HepG2 (cell line): Measurements from ENCODE around the gene ZNF764. TPM values are rescaled to one million over a fixed set of nuclear protein-coding genes. Genes with fewer than 3 reads are reported as not detected.

Experiments used
- CHCHD3 ChIP-seq: sonication (generic); formaldehyde crosslinking; IDR thresholded peaks from 2 replicates; pipeline ENCODE4 v1.8.0; 2022; ENCODE audit warnings: mild to moderate bottlenecking, missing genetic modification reagents, moderate library complexity
- EED ChIP-seq: sonication (generic); formaldehyde crosslinking; IDR thresholded peaks from 2 replicates; pipeline ENCODE4 v1.5.0; 2020; ENCODE audit warnings: mild to moderate bottlenecking, missing genetic modification reagents
- JUND ChIP-seq: sonication (generic); formaldehyde crosslinking; IDR thresholded peaks from 2 replicates; pipeline ENCODE4 v1.8.0; 2022; ENCODE audit warnings: mild to moderate bottlenecking, missing genetic modification reagents
- MAFF ChIP-seq: IDR thresholded peaks from 2 replicates; pipeline ENCODE4 v1.6.1; 2011; ENCODE audit warnings: low read depth, low read length, improper control_type of control experiment
- MZF1 ChIP-seq: sonication (generic); formaldehyde crosslinking; IDR thresholded peaks from 2 replicates; pipeline ENCODE4 v1.8.1; 2023; ENCODE audit warnings: mild to moderate bottlenecking, missing genetic modification reagents, borderline replicate concordance
- NFKBIZ ChIP-seq: IDR thresholded peaks from 2 replicates; pipeline ENCODE4 v1.6.1; 2018; ENCODE audit warnings: missing genetic modification reagents, missing compliant biosample characterization
- NRL ChIP-seq: sonication (generic); formaldehyde crosslinking; IDR thresholded peaks from 2 replicates; pipeline ENCODE4 v1.5.0; 2020; ENCODE audit warnings: missing genetic modification reagents, mild to moderate bottlenecking, moderate library complexity, borderline replicate concordance
- SRSF4 ChIP-seq: fragments of 200-400 bp; formaldehyde crosslinking; IDR thresholded peaks from one replicate; pipeline ENCODE4 v1.6.1; 2018; ENCODE audit warnings: mild to moderate bottlenecking, low read depth, low read length, moderate library complexity; ENCODE audit not compliant: poor library complexity, severe bottlenecking
- SRY ChIP-seq: sonication (generic); formaldehyde crosslinking; IDR thresholded peaks from 2 replicates; pipeline ENCODE4 v1.8.0; 2022; ENCODE audit warnings: mild to moderate bottlenecking, missing genetic modification reagents
- STAG1 ChIP-seq: sonication (generic); formaldehyde crosslinking; IDR thresholded peaks from 2 replicates; pipeline ENCODE4 v1.4.0; 2020; ENCODE audit warnings: missing genetic modification reagents
- ZNF318 ChIP-seq: sonication (generic); formaldehyde crosslinking; IDR thresholded peaks from 2 replicates; pipeline ENCODE4 v1.4.0; 2020; ENCODE audit warnings: mild to moderate bottlenecking, missing genetic modification reagents
- ZNF343 ChIP-seq: sonication (generic); formaldehyde crosslinking; IDR thresholded peaks from 2 replicates; pipeline ENCODE4 v1.4.0; 2020; ENCODE audit warnings: mild to moderate bottlenecking, missing genetic modification reagents
- ZNF367 ChIP-seq: sonication (generic); formaldehyde crosslinking; IDR thresholded peaks from 2 replicates; pipeline ENCODE4 v1.4.0; 2020; ENCODE audit warnings: missing genetic modification reagents, borderline replicate concordance
- ZNF556 ChIP-seq: sonication (generic); formaldehyde crosslinking; IDR thresholded peaks from 2 replicates; pipeline ENCODE4 v1.4.0; 2020; ENCODE audit warnings: mild to moderate bottlenecking, missing genetic modification reagents, borderline replicate concordance
- polyA plus RNA-seq, 8 experiments: library from polyadenylated mRNA; depleted of rRNA in 3 of 8; stranded (reverse) in 7 of 8; unstranded in 1 of 8; fragments of >200 nt; fragmentation: Illumina TruSeq in 4 of 8; extraction: Trizol in 4 of 8; gene quantifications; 2 replicates each; pipeline versions ENCODE4 v1.2.1 to v1.2.3, GENCODE V29; 2011 to 2016; ENCODE audit warnings: low read depth in 4 of 8, missing spikeins in 1 of 8, mixed read lengths in 1 of 8; ENCODE audit not compliant: insufficient read depth in 1 of 8
- total RNA-seq, 5 experiments: library from RNA; depleted of rRNA; stranded (reverse); fragments of >200 nt; fragmentation: Illumina TruSeq; extraction: Trizol; gene quantifications; 2 replicates each; pipeline ENCODE4 v1.2.3, GENCODE V29; 2016; ENCODE audit warnings: low read depth in 1 of 5
- TF ChIP-seq, protein P1 (sequence below): sonication (generic); formaldehyde crosslinking; IDR thresholded peaks from 2 replicates; pipeline ENCODE4 v1.5.0; 2020; ENCODE audit warnings: mild to moderate bottlenecking, missing genetic modification reagents
- TF ChIP-seq, protein P2 (sequence below): IDR thresholded peaks from 2 replicates; pipeline ENCODE4 v1.6.1; 2016; ENCODE audit warnings: missing compliant biosample characterization, missing genetic modification reagents, borderline replicate concordance

Gene ZNF764
- total and polyA plus RNA-seq, 2 of the 13 experiments (the other 11 are each of a cell fraction or from before 2014, with no cell fraction given): 4.1 to 9.1 TPM

- TF ChIP-seq ZNF318 (CRISPR knock-in tag) (0 out of 2 replicates have a peak, but pooled peaks have one; percentile 61), STAG1 (CRISPR knock-in tag) (peak; percentile 19; the same call in 1 of the 2 replicates), ZNF367 (CRISPR knock-in tag) (no peak), SRY (peak; percentile 95), MAFF (no peak), ZNF343 (CRISPR knock-in tag) (peak; percentile 39; the same call in 1 of the 2 replicates), SRSF4 (no peak), NFKBIZ (CRISPR knock-in tag) (peak; percentile 23; the same call in 1 of the 2 replicates), ZNF556 (CRISPR knock-in tag) (peak; percentile 73; the same call in 1 of the 2 replicates), NRL (CRISPR knock-in tag) (peak; percentile 87; the same call in 1 of the 2 replicates), JUND (CRISPR knock-in tag) (no peak; the same call in 1 of the 2 replicates), CHCHD3 (CRISPR knock-in tag) (no peak), EED (CRISPR knock-in tag) (peak; percentile 74; the same call in 1 of the 2 replicates), MZF1 (CRISPR knock-in tag) (no peak)
- TF ChIP-seq, protein P1, sequence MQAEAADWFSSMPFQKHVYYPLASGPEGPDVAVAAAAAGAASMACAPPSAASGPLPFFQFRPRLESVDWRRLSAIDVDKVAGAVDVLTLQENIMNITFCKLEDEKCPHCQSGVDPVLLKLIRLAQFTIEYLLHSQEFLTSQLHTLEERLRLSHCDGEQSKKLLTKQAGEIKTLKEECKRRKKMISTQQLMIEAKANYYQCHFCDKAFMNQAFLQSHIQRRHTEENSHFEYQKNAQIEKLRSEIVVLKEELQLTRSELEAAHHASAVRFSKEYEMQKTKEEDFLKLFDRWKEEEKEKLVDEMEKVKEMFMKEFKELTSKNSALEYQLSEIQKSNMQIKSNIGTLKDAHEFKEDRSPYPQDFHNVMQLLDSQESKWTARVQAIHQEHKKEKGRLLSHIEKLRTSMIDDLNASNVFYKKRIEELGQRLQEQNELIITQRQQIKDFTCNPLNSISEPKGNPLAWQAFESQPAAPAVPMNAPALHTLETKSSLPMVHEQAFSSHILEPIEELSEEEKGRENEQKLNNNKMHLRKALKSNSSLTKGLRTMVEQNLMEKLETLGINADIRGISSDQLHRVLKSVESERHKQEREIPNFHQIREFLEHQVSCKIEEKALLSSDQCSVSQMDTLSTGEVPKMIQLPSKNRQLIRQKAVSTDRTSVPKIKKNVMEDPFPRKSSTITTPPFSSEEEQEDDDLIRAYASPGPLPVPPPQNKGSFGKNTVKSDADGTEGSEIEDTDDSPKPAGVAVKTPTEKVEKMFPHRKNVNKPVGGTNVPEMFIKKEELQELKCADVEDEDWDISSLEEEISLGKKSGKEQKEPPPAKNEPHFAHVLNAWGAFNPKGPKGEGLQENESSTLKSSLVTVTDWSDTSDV (CRISPR knock-in tag): peak; percentile 85; the same call in 1 of the 2 replicates
- TF ChIP-seq, protein P2, sequence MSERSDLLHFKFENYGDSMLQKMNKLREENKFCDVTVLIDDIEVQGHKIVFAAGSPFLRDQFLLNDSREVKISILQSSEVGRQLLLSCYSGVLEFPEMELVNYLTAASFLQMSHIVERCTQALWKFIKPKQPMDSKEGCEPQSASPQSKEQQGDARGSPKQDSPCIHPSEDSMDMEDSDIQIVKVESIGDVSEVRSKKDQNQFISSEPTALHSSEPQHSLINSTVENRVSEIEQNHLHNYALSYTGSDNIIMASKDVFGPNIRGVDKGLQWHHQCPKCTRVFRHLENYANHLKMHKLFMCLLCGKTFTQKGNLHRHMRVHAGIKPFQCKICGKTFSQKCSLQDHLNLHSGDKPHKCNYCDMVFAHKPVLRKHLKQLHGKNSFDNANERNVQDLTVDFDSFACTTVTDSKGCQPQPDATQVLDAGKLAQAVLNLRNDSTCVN (CRISPR knock-in tag): no peak; the same call in none of the 2 replicates
These were observed at the start of gene ZNF764 (continued) for GRCh38 chr16:30557957-30558788.
